CD4-positive, alpha-beta T cell (primary cell): ENCODE measurements around the gene THSD7B. TPM values are rescaled to one million over a fixed set of nuclear protein-coding genes. Genes with fewer than 3 reads are reported as not detected.

Experiments used
- ATAC-seq: fragments of 200-7000 bp; cut with Tn5 transposase; one replicate; pipeline ENCODE4 v1.10.0; 2022; ENCODE audit warnings: mild to moderate bottlenecking; ENCODE audit not compliant: poor library complexity
- CTCF ChIA-PET: fragments of 350-600 bp; sonication (Branson Sonifier 250); formaldehyde crosslinking; loops from one replicate; lab custom pipeline; 2021; ENCODE audit warnings: antibody characterized with exemption, inconsistent platforms; lab: Charles Lee
- POLR2A ChIA-PET: fragments of 350-600 bp; sonication (Branson Sonifier 250); formaldehyde crosslinking; loops from one replicate; lab custom pipeline; 2021; ENCODE audit warnings: antibody characterized with exemption, inconsistent platforms; lab: Charles Lee
- DNase-seq, 14 experiments: peaks; one replicate each; pipeline ENCODE4 v3.0.0-alpha.2; 2013 to 2020; ENCODE audit warnings: mixed read lengths in 2 of 14
- H3K27ac ChIP-seq, 2 donors: one replicate each; pipeline versions ENCODE4 v1.5.1 to v1.7.0; 2013; ENCODE audit warnings: low read length in 2 of 2, low read depth in 1 of 2, mild to moderate bottlenecking in 1 of 2
- H3K27me3 ChIP-seq, 2 experiments: 1 replicate in 1 of 2; 2 replicates in 1 of 2; pipeline versions ENCODE4 v1.6.1 to v1.7.0; 2013; ENCODE audit warnings: low read length in 2 of 2, control low read depth in 1 of 2, mild to moderate bottlenecking in 1 of 2, moderate library complexity in 1 of 2; ENCODE audit not compliant: insufficient read depth in 2 of 2, control insufficient read depth in 1 of 2
- H3K36me3 ChIP-seq: one replicate; pipeline ENCODE4 v1.6.1; 2013; ENCODE audit warnings: low read length, control low read depth; ENCODE audit not compliant: insufficient read depth
- H3K4me1 ChIP-seq: one replicate; pipeline ENCODE4 v1.6.1; 2013; ENCODE audit warnings: low read length, control low read depth; ENCODE audit not compliant: insufficient read depth
- H3K4me3 ChIP-seq: one replicate; pipeline ENCODE4 v1.5.1; 2013; ENCODE audit warnings: mild to moderate bottlenecking, low read length, moderate library complexity
- H3K9me3 ChIP-seq, 2 experiments: 1 replicate in 1 of 2; 2 replicates in 1 of 2; pipeline versions ENCODE4 v1.6.1 to v1.7.0; 2013; ENCODE audit warnings: low read length in 2 of 2, mild to moderate bottlenecking in 2 of 2, control low read depth in 1 of 2, moderate library complexity in 1 of 2; ENCODE audit not compliant: control insufficient read depth in 1 of 2, insufficient read depth in 1 of 2
- H3K27ac Mint-ChIP-seq: one replicate; pipeline ENCODE4 v1.8.0; 2020; ENCODE audit warnings: mixed read lengths
- H3K27me3 Mint-ChIP-seq: one replicate; pipeline ENCODE4 v1.8.0; 2021; ENCODE audit warnings: mixed read lengths
- H3K36me3 Mint-ChIP-seq: one replicate; pipeline ENCODE4 v1.8.0; 2021; ENCODE audit warnings: low read depth, mixed read lengths
- H3K4me1 Mint-ChIP-seq: one replicate; pipeline ENCODE4 v1.8.0; 2021; ENCODE audit warnings: low read depth, mixed read lengths
- H3K4me3 Mint-ChIP-seq: one replicate; pipeline ENCODE4 v1.8.0; 2020; ENCODE audit warnings: mild to moderate bottlenecking, mixed read lengths
- H3K9me3 Mint-ChIP-seq: one replicate; pipeline ENCODE4 v1.8.0; 2020; ENCODE audit warnings: mixed read lengths
- intact Hi-C, 2 experiments: fragments of 100-400 bp; cut with DNase I in 1 of 2; cut with micrococcal nuclease in 1 of 2; formaldehyde crosslinking; loops; one replicate each; pipeline versions ENCODE4 v1.15.1 to v1.9.0; 2023 to 2025; cut with DNase I, micrococcal nuclease
- total RNA-seq, 174 experiments: library from RNA in 2 of 174; stranded (reverse) in 2 of 174; gene quantifications; one replicate each; pipeline ENCODE4 v1.2.3 and lab custom pipeline; 2021 to 2026
- TF ChIP-seq, protein P1 (sequence below): fragments of 200-600 bp; IDR thresholded peaks from one replicate; pipeline ENCODE4 v1.8.0; 2022; ENCODE audit warnings: antibody characterized with exemption, mild to moderate bottlenecking

Gene THSD7B
- total RNA-seq, 2 experiments from 2014 or later = not detected

DNA sequence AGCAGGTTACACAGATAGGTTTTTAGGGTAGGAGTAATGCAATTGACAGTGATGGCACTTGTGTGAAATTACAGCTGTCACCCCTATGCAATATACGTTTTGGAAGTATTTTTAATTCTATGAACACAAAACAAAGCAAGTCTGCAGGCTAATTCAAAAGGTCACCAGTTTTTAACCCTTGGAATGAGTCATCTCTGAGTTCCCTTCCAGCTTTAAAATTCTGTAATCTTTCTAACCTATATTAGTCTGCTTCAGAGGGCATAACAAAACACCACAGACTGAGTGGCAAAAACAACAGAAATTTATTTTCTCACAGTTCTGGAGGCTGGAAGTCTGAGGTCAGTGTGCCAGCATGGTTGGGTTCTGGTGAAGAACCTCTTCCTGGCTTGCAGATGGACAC lies 602.0 kb downstream of the THSD7B start:
- POLR2A ChIA-PET = no interaction called here
- Mint-ChIP-seq H3K27me3 (no peaks in the 10 kb centered on the region), H3K9me3 (peaks cover 3% of the 10 kb centered on the region), H3K27ac (no peak overlapping the region), H3K4me3 (no peak overlapping the region), H3K36me3 (no peaks in the 10 kb centered on the region), H3K4me1 (no peaks in the 10 kb centered on the region)
- H3K27ac ChIP-seq = no peak overlapping the region
- no peaks in the 10 kb centered on the region for H3K27me3 ChIP-seq
- CTCF ChIA-PET = no interaction called here
- no peaks in the 10 kb centered on the region for H3K9me3 ChIP-seq
- H3K36me3 ChIP-seq = no peaks in the 10 kb centered on the region
- no peak for DNase-seq
- H3K4me1 ChIP-seq = no peaks in the 10 kb centered on the region
- H3K4me3 ChIP-seq = no peak overlapping the region
- intact Hi-C loops = no loop called here
- TF ChIP-seq, protein P1, sequence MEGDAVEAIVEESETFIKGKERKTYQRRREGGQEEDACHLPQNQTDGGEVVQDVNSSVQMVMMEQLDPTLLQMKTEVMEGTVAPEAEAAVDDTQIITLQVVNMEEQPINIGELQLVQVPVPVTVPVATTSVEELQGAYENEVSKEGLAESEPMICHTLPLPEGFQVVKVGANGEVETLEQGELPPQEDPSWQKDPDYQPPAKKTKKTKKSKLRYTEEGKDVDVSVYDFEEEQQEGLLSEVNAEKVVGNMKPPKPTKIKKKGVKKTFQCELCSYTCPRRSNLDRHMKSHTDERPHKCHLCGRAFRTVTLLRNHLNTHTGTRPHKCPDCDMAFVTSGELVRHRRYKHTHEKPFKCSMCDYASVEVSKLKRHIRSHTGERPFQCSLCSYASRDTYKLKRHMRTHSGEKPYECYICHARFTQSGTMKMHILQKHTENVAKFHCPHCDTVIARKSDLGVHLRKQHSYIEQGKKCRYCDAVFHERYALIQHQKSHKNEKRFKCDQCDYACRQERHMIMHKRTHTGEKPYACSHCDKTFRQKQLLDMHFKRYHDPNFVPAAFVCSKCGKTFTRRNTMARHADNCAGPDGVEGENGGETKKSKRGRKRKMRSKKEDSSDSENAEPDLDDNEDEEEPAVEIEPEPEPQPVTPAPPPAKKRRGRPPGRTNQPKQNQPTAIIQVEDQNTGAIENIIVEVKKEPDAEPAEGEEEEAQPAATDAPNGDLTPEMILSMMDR = no peak
- no peak for ATAC-seq

GRCh38 chr2:137369106-137369505 lies 603.8 kb downstream of the THSD7B start:
- Mint-ChIP-seq H3K27ac (no peak overlapping the region), H3K4me1 (no peaks in the 10 kb centered on the region), H3K9me3 (peaks cover 3% of the 10 kb centered on the region), H3K27me3 (no peaks in the 10 kb centered on the region), H3K36me3 (no peaks in the 10 kb centered on the region), H3K4me3 (no peak overlapping the region)
- H3K27me3 ChIP-seq = no peaks in the 10 kb centered on the region
- intact Hi-C loops = no loop called here
- H3K36me3 ChIP-seq = no peaks in the 10 kb centered on the region
- no peaks in the 10 kb centered on the region for H3K9me3 ChIP-seq
- TF ChIP-seq, protein P1 = no peak
- H3K4me1 ChIP-seq = no peaks in the 10 kb centered on the region
- CTCF ChIA-PET = no interaction called here
- H3K4me3 ChIP-seq = no peak overlapping the region
- H3K27ac ChIP-seq = no peak overlapping the region
- ATAC-seq (no peak), DNase-seq (no peak)
- POLR2A ChIA-PET = no interaction called here

- Mint-ChIP-seq H3K4me3 (no peak overlapping the region), H3K4me1 (no peaks in the 10 kb centered on the region), H3K27ac (no peak overlapping the region), H3K9me3 (peaks cover 9% of the 10 kb centered on the region), H3K36me3 (no peaks in the 10 kb centered on the region), H3K27me3 (no peaks in the 10 kb centered on the region)
- H3K36me3 ChIP-seq = no peaks in the 10 kb centered on the region
- POLR2A ChIA-PET = interaction anchor here (0.6 kb wide), 1 partner anchor 31 kb away, joined by 3 read pairs; no protein-coding TSS in a partner anchor
- no peak overlapping the region for H3K27ac ChIP-seq
- ATAC-seq (no peak), DNase-seq (no peak)
- no peaks in the 10 kb centered on the region for H3K4me1 ChIP-seq
- TF ChIP-seq, protein P1 = no peak
- H3K4me3 ChIP-seq = no peak overlapping the region
- CTCF ChIA-PET = no interaction called here
- intact Hi-C loops = no loop called here
- H3K9me3 ChIP-seq = peaks cover 7 to 18% of the 10 kb centered on the region in 2 experiments
- H3K27me3 ChIP-seq = no peaks in the 10 kb centered on the region
Observed at GRCh38 chr2:137379186-137379585, 613.8 kb downstream of the THSD7B start.
